NCI-H2107 (cell line): Measurements from ENCODE around the gene IL1R2.

Source experiments
- DNase-seq: peaks from one replicate; lab custom pipeline; 2025; lab: John Stamatoyannopoulos, UW

Gene IL1R2

DNA sequence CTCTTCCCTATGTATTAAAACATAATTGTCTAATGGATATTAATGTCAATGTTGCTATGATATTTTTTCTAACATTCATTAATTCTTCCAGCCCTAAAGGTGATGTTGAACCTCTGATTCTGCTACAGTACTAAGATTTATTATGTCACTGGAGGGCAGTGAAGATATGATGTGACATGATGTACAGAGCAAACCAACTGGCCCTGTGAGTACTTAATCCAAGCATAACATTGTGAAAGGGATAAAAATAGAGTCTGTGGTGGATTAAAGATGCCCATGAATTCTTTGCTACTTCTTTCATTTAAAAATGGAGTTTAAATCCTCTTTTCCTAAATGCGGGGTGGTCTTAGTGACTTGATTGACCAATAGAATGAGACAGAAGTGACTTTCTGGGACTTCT is 51.8 kb downstream of the IL1R2 start:
- no peak for DNase-seq

DNA sequence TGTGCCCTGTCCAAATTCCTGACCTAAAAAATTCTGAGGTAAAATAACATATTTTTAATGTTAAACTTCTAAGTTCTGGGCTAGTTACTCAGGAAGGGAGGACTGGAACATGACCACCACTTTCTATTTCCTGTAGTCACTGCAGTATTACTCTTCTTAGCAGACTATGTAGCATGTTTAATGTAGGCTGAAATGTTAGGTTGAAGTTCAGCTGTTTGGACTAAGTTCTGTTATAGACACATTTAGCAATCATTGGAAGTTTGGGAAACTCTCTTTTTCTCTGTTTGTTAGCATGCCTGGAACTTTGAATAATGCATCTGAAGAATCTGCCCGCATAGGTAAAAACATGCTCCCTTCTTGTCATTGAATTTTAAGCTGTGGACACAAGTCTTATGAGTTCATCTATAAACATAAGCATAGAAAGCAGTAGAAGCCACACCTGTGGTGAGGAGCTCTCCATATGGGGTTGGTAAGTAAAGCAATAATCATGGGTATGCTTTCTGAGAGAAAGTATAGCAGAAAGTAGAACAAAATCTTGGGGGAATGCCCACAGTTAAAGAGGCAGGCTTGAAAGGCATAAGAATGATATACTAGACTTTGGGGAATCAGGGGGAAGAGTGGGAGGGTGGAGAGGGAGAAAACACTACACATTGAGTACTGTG is 52.6 kb downstream of the IL1R2 start:
- no peak for DNase-seq

DNA sequence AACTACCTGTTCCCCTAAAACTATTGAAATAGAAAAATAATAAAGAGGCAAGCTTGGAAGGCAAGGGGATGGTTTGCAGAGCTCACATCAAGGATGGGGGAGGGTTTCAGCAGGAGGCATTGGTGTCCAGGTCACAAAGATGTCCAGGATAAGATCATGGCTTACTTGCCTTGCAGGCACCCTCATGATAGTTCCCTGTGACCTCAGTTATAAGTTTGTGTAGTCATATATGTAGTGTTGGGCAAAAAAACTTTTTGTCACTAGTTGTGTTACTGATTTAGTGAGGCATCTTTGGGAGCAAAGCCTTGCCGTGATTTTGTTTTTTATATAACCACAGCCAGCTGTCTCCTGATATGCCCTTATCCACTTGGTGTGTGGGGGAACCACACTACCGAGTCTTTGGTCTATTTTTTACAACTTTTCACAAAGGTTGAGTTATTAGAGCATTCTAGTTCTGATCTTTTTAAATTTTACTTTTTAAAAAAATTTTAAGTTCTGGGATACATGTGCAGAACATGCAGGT is 53.3 kb downstream of the IL1R2 start:
- DNase-seq, result no peak

DNA sequence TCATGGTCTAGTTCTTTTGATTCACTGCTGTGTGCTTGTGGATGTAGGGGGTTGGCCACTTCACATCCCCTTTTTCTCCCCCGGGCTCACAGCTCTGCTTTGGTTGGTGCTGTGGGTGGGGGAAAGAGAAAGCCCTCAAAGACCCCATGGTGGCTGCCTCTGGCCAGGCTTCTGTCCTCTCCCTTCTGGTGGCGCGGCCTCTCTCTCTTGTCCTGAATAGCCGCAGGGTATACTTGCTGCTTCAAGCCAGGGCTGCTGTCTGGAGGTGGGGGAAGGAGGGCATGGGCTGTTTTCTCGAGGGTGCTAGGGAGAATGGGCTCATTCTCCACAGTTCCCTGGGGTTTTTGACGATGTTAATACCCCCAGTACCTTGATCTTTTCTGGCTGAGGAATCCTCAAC is 53.9 kb downstream of the IL1R2 start:
- DNase-seq, result no peak

DNA sequence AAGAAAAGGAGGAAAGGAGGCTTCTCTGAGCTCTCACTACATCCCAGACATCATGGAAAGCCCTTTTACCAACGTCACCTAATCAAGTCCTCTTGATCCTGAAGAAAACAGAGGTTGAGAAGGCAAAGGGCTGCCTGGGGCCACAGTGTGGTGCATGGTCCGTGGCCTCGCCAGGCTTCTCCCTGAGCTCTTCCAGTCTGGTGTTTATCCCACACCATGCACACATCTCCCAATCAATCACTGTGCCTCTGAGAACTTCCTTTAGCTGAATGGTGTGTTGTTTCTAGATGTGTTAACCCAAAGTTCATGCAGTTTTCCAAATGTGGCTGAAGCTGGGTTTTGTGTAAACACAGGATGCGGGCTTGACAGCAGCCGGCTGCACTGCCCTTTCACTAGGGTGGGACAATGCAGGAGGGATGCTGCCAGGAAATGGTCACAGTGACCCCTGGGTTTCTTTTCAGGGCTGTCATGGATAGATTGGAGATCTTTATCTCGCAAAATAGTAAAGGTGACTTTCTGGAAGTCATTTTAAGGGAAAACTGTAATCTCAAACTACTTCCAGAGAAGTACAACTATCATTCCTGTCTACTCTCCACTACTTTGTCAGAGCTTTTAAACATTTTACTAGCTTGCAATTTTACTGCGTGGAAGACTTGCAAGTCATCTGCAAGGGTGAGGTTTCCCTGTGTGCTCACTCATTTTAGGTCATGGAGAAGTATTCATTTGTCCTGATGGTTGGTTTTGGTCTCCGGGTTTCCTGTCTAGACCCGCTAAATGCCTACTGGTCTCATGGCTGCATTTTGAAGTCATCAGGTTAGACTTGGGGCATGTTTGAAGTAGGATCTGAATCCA is 54.6 kb downstream of the IL1R2 start:
- no peak for DNase-seq

DNA sequence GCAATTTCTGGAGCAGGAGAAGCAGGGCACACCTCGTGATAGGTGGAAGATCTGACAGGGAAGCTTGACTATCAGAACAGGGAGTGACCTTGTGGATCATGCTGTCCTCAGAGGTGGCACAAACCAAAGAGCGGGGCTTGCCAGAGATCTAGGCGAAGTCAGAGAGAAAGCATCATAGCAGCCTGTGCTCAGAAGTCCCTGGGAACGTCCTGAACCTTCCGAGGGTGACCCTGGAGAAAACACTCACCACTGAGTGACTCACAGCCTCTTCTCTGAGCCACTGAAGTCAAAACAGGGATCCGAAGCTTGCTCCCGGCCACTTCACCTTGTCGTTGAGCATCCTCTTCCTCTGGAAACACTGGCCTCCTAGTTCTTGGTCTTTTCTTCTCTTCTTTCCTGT is 56.7 kb downstream of the IL1R2 start:
- no peak for DNase-seq

DNA sequence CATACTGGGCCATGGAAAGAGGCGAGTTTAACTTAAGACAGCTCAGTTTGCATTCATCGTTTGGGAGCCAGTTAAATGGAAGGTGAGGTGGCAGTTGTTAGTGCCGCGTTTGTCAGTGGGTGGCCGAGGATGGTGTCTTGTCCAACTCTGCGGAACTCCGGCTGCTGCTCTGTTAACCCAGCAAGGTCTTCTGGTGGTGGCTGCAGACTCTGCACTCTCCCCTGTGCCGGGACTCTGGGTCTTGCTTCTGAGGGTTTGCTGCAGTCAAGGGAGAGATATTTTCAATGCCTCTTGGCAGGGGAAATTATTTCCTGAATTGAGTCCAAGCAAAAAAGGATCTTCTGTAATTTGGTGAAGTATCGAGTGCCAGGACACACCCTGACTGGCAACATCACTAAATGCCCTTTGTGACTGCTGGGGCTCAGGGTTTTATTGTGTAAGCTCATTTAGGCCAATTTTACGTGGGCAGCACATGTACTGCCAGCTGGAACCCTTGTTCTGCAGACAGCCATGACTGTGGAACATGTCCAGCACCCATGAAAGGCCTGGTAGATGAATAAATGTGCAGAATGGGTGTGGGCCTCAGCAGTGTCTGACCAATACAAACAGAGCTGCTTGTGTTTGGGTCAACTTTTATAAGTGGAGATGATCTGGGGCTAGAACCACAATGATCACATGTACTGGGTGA is 58.1 kb downstream of the IL1R2 start:
- no peak for DNase-seq

DNA sequence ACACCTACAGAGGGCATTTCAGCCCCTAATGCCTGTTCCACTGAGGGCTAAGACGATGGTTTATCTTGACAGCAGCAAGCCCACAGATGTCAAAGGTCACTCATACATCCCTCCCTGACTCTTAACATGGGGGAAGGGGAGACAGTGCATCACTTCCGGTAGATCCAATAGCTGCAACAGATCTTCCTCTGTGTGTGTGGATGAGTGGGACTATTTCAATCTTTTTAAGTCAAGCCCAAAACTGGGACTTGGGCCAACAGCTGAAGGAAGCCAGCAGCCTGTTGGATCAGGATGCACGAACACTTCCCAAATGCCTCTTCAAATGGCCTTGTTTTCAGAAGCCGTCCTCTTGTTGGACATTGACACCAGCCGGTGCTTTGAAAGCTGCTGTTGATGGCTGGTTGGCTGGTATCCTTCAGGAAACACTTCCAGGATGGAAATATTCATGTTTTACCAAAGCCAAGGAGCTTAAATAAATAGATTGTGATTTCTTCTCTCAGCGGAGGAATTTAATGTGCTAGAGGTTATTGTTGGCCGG is 59.2 kb downstream of the IL1R2 start:
- DNase-seq, result no peak

DNA sequence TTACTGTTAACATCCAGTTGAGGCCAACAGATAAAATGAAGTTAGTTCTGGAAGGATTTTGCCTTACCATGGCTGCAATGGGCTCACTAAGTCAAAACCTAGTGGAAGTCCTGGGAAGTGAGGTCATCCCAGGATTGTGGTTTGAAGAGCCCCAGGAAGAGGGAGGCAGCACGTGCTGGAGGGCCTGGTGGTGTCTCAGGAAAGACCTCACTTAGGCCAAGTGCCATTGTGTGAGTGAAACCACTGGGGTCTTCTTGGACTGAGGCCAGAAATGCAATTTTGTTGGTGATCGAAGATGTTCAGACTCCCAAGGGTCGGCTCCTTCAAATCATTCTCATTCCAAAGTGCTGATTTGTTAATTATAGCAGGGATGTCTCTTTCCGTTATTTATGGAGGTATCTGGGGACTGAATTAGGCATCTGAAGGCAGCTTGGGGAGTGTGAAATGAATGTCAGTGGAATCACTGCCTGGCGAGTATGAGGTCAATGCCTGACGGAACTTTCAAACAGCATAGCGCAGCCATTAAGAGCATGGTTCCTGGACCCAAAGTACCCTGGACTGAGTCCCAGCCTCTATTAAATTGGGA is 60.0 kb downstream of the IL1R2 start:
- DNase-seq, result no peak

DNA sequence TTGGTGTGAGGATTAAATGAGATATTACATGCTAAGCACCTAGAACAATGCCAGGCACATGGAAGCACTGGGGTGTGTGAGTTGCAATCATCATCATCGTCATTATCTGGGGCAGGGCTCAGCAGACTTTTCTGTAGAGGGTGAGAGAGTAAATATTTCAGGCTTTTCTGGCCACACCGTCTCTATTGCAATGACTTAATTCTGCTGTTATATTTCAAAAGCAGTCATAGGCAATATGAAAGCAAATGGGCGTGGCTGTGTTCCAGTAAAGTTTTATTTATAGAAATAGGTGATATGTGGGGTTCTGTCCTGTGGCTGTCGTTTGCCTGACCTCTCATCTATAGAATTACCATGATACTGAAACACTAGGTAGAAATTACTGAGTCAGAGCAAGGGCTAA is 60.6 kb downstream of the IL1R2 start:
- DNase-seq, result no peak

DNA sequence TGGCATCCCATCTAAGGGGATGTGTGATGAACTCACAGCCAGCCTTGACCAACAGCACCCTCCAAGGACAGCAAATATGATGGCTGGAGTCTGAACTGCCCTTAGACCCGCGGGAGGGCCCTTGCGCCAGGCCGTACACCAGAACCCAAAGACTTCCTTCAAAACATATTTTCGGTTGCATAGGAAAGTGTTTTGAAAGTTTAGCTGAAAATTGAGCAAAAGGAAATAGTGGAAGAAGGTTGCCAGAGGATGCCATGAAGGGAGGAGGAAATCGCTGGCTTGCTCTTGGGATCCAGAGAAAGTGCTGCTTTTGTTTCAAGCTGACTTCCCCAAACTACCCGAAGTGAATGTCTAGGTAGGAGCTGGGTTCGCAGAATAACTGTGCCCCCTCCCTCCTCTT is 61.3 kb downstream of the IL1R2 start:
- DNase-seq, result no peak

DNA sequence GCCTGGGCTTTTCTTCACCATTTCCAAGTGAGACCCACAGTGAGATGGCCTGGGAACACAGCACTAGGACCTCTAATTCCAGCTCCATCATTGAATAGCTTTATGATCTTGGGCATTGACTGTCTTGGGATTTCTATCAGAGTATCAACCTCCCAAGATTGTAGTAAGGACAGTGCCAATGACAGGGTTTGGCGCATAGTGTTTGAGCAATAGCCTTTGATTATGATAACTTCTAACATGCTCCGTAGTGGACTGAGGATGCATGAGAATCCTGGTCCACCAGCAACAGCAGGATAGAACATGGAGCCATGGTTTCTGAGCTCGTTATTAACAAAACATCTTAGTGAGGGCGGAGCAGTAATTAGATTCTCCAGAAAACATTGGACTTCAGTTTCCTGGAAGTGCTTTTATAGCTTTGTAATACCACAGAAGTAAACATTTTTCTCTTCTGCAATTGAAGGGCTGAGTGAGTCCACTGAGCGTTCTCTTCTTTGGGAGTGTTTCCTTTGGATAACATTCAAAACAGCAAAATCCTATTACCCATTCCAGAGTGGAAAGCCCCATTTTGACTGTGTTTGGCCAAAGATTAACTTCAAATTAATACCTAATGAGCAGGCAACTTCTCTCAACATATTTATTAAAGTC is 63.7 kb downstream of the IL1R2 start:
- no peak for DNase-seq

DNA sequence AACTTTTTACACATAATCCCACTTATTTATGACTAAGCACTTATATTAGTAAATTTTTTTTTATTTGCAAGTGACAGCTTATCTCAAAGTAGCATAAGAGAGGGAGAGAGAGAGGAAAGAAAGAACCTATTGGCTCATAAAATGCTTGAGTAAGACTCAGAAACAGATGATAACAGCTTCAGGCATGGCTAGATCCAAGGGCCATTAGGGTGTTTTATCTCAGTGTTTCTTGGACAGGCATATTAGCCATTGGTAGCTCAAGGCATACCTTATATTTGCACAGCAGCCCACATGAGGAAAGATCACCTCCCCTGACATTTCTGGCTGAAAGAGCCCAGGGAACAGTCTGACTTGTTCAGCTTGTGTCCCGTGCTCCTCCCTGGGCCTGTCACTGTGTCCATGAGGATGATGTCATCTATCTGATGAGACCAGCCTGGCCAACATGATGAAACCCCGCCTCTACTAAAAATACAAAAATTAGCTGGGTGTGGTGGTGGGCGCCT is 64.4 kb downstream of the IL1R2 start:
- no peak for DNase-seq

DNA sequence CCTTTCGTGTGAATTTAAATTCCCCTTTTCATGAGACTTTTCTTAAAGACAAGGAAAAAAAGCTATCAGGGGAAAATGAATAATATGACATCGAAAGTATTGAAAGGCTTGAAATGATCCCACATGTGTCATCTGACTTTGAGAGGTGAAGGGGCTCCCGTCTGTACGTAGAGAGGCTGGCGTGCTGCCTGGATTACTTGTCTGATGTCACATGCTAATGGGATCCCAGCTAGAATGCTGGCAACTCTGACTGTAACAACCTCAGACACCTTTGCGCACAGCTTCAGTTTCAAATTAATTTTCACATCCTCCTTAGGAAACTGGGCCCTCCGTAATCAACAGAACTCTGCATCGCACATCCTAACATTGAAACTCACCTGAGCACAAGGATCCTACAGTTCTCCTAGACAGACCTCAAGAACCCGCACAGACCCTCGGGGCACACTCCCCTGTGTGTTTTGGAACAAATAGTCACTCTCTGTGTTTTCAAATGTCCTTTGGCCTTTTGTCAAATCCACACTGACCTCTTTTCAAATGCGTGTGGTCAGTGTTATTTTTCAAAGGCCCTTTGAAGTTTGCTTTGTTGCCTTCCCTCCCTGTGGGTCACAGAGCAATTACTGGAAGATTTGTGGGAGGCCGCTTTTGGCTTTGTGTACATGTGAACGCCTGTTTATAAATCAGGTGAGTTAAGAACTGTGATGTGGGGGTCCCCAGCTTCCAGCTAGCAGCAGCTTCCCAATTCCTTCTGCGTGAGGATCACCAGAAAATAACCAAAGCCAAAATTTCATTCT is 65.9 kb downstream of the IL1R2 start:
- DNase-seq, result no peak

DNA sequence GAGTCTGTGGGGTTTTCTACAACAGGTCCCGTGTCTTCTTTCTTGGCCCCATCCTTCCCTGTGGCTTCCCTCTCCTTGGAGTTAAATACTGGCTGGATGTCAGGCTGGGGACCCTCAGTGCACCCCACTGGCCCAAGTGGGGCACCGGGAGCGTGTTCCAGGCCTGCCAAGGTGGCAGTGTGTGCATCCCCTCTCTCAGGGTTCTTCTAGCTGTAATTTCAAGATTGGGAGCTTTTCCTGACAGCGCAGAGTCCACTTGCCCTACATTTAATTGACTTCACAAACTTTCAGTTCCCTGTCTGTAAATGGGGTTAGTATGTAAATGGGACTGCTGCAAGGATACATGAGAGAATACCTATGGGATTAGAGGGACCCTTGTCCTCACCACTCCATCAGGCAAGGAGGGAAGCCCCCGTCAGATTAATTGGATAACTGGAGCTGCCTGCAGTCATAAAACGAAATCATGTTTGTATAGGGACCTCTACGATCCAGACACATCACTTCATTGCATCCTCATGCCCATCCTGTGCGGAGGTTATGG is 66.6 kb downstream of the IL1R2 start:
- DNase-seq, result no peak

DNA sequence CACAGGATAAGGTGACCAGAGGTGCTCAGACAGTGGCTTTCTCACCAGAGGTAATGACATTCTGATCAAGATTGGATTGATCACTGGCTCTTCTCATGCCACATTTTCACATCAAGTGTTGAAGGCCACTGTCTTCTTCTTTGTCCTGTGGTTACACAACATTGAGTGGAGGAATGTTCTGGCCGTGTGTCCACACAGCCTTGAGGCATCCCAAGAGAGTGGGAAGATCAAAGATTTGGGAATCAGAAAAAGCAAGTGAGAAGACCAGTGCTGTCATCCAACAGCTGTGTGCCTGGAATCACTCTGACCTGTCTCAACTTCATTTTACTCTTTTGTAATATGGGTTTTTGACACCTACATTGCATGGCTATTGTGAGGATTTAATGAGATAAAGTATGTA is 67.4 kb downstream of the IL1R2 start:
- DNase-seq, result no peak

DNA sequence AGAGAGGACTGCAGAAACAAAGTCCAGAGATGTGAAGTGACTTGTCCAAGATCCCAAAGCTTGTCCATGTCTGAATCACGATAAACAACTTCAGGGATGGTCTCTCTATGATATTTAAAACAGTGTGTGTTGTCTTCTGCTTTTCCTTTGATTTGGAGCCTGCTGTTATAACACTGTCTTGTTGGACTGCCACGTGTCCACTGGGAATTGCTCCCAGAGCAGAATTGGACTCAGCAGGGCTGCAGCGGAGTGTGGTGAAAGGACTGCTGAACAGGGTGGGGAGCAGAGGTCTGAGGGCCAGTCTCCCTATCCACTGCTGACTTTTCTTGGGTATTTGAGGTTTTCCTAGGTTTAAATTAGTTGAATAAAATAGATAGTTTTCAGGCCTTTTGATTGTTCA is 68.3 kb downstream of the IL1R2 start:
- no peak for DNase-seq

DNA sequence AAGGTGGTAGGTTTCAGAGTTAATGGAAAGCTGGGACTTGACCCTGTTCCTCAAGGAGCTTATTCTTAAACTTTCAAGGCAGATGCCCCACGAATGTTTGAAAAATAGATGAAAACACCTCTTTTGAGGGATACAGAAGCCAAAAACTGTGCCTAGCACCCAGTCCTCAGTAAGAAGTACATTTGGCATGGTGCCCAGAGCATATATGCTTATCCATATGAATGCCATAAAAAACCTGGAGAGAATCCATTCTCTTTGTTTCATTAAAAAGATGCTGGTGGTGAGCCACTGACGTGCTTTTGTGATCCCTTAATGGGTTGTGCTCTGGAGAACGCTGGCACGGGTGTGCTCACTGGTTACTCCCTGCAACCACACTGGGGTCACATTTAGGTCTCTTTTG is 69.0 kb downstream of the IL1R2 start:
- DNase-seq, result no peak

DNA sequence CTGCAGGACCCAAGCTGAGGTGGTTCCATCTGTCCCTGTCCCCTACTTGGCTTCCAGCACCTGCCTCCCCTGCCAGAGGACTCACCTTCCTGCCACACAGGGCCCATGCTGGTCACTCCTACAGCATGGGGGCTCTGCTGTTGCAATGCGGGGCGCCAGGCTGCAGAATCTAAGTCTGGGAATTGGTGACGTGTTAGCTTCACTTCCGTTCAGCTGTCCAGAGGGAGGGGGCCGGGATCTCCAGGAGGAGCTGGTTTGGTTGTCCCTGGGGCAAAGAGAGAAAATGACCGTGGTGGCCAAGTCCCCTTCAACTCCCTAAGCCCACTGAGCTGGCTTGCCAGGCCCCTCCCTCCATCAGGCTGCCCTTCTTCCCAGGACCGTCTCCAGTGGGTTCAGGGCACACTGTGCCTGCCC is 69.5 kb downstream of the IL1R2 start:
- no peak for DNase-seq
